Cardiac fibroblast (primary cell): Measurements from ENCODE around the gene CORO6.

Experiments
- DNase-seq, 2 donors: peaks; one replicate each; pipeline versions ENCODE4 v3.0.0 to v3.0.0-alpha.2; 2010; ENCODE audit warnings: low read depth in 2 of 2
- H3K4me3 ChIP-seq, 2 donors: replicated peaks in 1 of 2; 1 replicate in 1 of 2; 2 replicates in 1 of 2; pipeline ENCODE4 v1.5.1; 2011; ENCODE audit warnings: low read depth in 2 of 2, low read length in 2 of 2, mild to moderate bottlenecking in 2 of 2, moderate library complexity in 1 of 2
- TF ChIP-seq, protein P1 (sequence below): IDR thresholded peaks from one replicate; pipeline ENCODE4 v1.5.1; 2011; ENCODE audit warnings: low read depth, mild to moderate bottlenecking, low read length, inconsistent platforms

CORO6 gene

GRCh38 chr17:29650396-29650795, 27.7 kb upstream of the CORO6 start:
- DNase-seq = no peak
- TF ChIP-seq, protein P1, sequence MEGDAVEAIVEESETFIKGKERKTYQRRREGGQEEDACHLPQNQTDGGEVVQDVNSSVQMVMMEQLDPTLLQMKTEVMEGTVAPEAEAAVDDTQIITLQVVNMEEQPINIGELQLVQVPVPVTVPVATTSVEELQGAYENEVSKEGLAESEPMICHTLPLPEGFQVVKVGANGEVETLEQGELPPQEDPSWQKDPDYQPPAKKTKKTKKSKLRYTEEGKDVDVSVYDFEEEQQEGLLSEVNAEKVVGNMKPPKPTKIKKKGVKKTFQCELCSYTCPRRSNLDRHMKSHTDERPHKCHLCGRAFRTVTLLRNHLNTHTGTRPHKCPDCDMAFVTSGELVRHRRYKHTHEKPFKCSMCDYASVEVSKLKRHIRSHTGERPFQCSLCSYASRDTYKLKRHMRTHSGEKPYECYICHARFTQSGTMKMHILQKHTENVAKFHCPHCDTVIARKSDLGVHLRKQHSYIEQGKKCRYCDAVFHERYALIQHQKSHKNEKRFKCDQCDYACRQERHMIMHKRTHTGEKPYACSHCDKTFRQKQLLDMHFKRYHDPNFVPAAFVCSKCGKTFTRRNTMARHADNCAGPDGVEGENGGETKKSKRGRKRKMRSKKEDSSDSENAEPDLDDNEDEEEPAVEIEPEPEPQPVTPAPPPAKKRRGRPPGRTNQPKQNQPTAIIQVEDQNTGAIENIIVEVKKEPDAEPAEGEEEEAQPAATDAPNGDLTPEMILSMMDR = no peak
- H3K4me3 ChIP-seq = no peak overlapping the region

DNA sequence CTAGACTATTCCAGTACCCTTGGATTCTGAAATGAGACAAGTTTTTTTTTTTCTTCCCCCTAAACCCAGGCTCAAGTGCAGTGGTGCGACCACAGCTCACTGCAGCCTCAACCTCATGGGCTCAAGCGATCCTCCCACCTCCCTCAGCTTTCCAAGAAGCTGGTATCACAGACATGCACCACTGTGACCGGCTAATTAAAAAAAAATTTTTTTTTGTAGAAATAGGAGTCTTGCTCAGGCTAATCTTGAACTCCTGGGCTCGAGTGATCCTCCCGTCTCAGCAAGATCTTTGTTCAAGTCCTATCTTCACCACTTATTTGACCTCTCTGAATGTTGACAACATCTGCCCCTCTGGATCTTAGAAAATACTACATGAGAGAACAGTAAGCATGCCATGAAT, 26.6 kb upstream of the CORO6 start:
- TF ChIP-seq, protein P1 = no peak
- DNase-seq = no peak

DNA sequence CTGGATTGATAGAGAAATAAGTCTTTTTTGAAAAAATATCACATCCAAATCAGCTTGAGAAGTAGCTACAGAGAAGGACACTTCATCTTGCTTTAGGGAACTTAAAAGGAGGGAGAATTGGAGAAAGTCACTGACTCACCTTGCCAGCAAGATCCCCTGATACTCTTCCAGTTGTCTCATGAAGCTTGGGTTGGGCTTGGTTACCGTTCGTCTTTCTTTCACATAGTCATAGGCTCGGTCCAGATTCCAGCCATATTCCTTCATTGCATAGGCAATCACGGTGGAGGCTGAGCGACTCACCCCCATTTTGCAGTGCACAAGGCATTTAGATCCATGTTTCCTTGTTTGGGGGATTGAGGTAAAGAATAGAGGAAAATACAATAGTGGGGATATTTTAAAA, 25.3 kb upstream of the CORO6 start:
- TF ChIP-seq, protein P1 = no peak
- no peak for DNase-seq

More for the DNA sequence above, 26.6 kb upstream of the CORO6 start:
- no peak overlapping the region for H3K4me3 ChIP-seq

DNA sequence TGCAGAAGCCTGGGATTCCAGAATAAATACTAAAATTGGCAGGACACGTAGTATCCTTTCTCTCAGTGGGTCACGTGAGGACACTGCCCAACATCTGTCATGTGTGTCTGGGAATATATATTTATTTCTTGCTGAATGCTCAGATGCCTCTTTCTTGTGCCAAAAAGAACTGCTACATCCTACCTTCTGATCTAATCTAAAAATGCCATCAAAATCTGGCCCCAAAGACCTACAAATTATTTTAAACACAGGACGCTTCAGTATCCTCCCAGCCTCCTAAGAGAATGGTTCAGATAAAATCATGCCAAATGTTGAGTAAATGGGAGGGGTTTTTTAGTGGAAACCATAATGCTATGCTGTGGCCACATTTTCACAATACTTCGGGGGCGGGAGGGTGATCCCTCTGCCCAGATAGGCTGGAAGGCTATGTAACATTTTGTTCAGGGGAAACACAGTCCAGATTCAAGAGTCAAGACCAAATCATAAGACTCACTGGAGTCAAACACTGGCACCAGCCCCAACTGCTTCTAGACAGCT, 22.9 kb upstream of the CORO6 start:
- DNase-seq = peak; percentile 93 to 97
- TF ChIP-seq, protein P1 = no peak
- H3K4me3 ChIP-seq = no peak overlapping the region

More for the DNA sequence above, 25.3 kb upstream of the CORO6 start:
- no peak overlapping the region for H3K4me3 ChIP-seq

DNA sequence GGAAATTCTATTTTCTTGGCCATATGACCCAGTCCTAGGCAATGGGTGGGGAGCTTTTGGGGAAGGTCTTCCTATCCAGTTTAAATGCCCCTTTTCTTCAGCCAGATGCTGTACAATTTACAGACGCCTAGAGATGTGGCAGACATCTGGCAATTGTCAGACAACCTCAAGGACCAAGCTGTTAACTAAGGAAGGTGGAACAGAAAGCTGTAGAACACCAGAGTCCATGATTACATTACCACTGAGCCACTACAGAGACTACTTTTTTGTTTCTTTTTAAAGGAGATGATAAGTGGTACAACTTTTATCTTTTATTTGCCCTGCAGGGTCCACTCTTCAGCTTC, 21.1 kb upstream of the CORO6 start:
- TF ChIP-seq, protein P1 = no peak
- no peak for DNase-seq

DNA sequence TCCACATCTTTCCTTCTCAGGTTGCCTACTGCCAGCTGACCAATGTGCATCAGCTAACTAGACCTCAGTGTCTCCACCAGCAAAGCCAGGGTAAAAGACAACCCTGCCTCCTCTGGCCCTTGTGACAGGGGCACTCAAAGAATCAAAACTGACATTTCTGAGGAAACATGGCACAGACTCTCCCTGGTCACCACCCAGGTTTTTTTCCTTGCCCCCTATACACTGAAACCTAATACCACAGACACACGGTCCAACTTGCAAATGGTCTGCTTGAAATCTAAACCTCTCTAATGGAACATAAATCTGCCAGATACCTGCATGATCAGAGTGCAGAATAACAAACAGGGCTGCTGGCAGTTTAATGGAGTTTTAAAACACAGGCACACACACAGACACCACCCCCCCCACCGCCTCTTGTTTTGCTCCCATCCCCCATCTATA, 19.5 kb upstream of the CORO6 start:
- DNase-seq = no peak
- TF ChIP-seq, protein P1 = no peak
- no peak overlapping the region for H3K4me3 ChIP-seq

More for the DNA sequence above, 21.1 kb upstream of the CORO6 start:
- H3K4me3 ChIP-seq = no peak overlapping the region

GRCh38 chr17:29640981-29641642, 18.4 kb upstream of the CORO6 start:
- TF ChIP-seq, protein P1 = no peak
- peak in 1 of 2 donors; percentile 31 for DNase-seq
- H3K4me3 ChIP-seq = no peak overlapping the region
